ENCODE results near the gene TSHZ3.

Gene TSHZ3

GRCh38 chr19:31354316-31354715 lies 5.1 kb upstream of the TSHZ3 start:
- TF ChIP-seq, protein P1, sequence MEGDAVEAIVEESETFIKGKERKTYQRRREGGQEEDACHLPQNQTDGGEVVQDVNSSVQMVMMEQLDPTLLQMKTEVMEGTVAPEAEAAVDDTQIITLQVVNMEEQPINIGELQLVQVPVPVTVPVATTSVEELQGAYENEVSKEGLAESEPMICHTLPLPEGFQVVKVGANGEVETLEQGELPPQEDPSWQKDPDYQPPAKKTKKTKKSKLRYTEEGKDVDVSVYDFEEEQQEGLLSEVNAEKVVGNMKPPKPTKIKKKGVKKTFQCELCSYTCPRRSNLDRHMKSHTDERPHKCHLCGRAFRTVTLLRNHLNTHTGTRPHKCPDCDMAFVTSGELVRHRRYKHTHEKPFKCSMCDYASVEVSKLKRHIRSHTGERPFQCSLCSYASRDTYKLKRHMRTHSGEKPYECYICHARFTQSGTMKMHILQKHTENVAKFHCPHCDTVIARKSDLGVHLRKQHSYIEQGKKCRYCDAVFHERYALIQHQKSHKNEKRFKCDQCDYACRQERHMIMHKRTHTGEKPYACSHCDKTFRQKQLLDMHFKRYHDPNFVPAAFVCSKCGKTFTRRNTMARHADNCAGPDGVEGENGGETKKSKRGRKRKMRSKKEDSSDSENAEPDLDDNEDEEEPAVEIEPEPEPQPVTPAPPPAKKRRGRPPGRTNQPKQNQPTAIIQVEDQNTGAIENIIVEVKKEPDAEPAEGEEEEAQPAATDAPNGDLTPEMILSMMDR (conservative IDR thresholded peaks at IDR 0.05), result no peak
- no peak overlapping the region for H3K27ac ChIP-seq

GRCh38 chr19:31353833-31354232 lies 4.6 kb upstream of the TSHZ3 start:
- H3K27ac ChIP-seq, result no peak overlapping the region
- TF ChIP-seq, protein P1 (conservative IDR thresholded peaks at IDR 0.05), result peak; percentile 38

- TF ChIP-seq, protein P1 (conservative IDR thresholded peaks at IDR 0.05), result no peak
- H3K27ac ChIP-seq, result no peak overlapping the region
Measured at GRCh38 chr19:31352782-31353651, 3.8 kb upstream of the TSHZ3 start.

DNA sequence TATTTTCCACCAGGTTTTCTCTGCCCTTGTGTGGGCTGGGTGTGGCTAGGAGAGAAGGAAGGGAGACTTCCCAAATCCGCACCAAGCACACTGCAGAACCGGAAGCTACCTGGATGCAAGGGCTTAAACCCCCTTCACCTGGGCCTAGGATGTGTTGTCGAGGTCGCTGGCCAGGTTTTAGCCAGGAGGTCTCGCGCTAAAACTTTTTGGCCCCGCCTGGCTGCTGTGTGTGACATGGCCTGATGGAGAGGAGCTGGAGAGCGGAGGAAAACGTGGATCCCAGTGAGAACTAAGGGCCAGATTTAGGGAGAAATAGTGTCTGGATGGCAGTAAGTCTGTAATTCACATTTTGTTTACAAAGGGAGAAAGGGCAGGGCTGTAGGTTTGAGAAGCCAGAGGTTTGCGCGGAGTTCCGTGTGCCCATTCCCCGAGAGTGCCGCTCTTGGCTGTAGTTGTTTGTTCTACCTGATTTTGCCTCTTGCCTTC lies 3.1 kb upstream of the TSHZ3 start:
- no peak overlapping the region for H3K27ac ChIP-seq
- TF ChIP-seq, protein P1 (conservative IDR thresholded peaks at IDR 0.05), result no peak

- TF ChIP-seq, protein P1 (conservative IDR thresholded peaks at IDR 0.05), result no peak
- H3K27ac ChIP-seq, result no peak overlapping the region
Measured at GRCh38 chr19:31351855-31352195, 2.6 kb upstream of the TSHZ3 start.

DNA sequence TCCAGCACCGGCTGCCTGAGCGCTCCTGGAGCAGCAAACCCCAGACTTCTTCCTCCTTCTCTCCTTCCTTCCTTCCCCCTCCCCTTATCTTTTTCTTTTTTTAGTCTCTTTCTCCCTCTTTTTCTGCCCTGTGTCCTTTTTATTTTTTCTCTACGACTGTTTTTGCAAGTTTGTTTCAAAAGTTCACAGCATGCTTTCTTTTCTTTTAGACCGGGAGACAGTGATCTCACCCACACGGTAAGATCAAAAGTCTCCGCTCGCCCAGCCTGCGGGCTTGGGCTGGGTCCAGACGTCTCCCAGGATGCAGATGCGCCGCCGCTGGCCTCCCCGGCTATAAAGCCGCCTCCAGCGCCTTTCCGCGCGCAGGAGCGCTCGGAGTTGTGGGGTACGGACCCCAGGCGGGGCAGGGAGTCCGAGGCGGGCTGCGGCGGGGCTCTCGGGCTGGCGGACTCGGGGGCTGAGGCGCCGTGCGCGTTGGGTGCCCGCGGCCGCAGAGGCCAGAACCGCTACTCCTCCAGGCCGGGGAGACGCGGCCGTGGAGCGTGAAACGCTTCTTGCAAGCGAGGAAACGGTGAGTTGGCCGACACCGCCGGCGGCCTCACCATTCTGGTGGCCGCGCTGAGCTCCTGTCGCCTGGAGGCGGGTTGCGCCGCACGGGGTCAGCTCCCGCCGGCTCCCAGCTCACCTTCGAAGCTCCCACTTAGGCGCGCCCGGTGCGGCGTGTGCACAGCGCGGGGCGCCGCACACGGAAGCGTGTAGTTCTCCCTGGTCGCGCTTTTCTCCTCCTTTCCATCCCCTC lies 2.0 kb upstream of the TSHZ3 start:
- peak overlapping the region; percentile 56; the same call in 1 of the 2 replicates for H3K27ac ChIP-seq
- TF ChIP-seq, protein P1 (conservative IDR thresholded peaks at IDR 0.05), result no peak

DNA sequence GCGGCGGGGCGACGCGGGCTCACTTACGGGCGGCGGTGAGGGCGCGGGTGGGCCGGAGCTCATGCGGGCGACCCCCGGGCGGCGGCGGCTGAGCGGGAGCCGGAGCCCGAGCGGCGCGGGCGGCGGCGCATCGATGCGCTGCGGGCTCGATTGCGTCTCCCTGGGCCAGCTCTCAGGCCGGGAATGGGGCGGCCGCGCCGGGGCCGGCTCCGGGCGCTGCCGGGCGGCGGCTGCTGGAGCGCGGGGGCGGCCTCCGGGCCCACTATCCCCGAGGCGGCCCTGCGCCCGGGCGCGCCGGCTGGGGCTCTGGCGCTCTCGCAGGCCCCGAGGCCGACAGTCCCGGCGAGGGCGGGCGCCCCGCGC lies 1.4 kb upstream of the TSHZ3 start:
- TF ChIP-seq, protein P1 (conservative IDR thresholded peaks at IDR 0.05), result no peak
- H3K27ac ChIP-seq, result peak overlapping the region; percentile 56; the same call in 1 of the 2 replicates
